22Rv1 (cell line): ENCODE data around the gene CAMSAP1.

Experiments used
- CTCF ChIP-seq: fragments of 450-650 bp; IDR thresholded peaks from 2 replicates; pipeline ENCODE4 v1.5.1; 2017; ENCODE audit warnings: mild to moderate bottlenecking
- ZFX ChIP-seq: fragments of 450-650 bp; IDR thresholded peaks from 2 replicates; pipeline ENCODE4 v1.6.1; 2017; ENCODE audit warnings: antibody characterized with exemption, borderline replicate concordance

GRCh38 chr9:135821733-135822373, 85.5 kb downstream of the CAMSAP1 start:
- TF ChIP-seq CTCF (no peak), ZFX (no peak)
